Ectodermal cell (in vitro differentiated cells): ENCODE results near the gene CYREN. TPM values are rescaled to one million over a fixed set of nuclear protein-coding genes. Genes with fewer than 3 reads are reported as not detected.
"Not testable (repeated sequence)": the region's sequence is repeated elsewhere in the genome, so short reads cannot be mapped to it uniquely, and the experiment has no call there.

ENCODE experiments used
- H3K27ac ChIP-seq: 2 replicates; pipeline ENCODE4 v1.7.0; 2013; ENCODE audit warnings: mild to moderate bottlenecking, low read depth, low read length; ENCODE audit not compliant: insufficient read depth, poor library complexity, severe bottlenecking
- H3K27me3 ChIP-seq: 2 replicates; pipeline ENCODE4 v1.7.0; 2013; ENCODE audit warnings: mild to moderate bottlenecking, low read length; ENCODE audit not compliant: insufficient read depth, control insufficient read depth, poor library complexity, severe bottlenecking
- H3K36me3 ChIP-seq: one replicate; pipeline ENCODE4 v1.7.0; 2013; ENCODE audit warnings: low read length; ENCODE audit not compliant: control insufficient read depth, insufficient read depth
- H3K4me1 ChIP-seq: one replicate; pipeline ENCODE4 v1.7.0; 2013; ENCODE audit warnings: low read length; ENCODE audit not compliant: control insufficient read depth, insufficient read depth
- H3K4me3 ChIP-seq: 2 replicates; pipeline ENCODE4 v1.7.0; 2013; ENCODE audit warnings: low read depth, low read length, control low read depth; ENCODE audit not compliant: insufficient read depth
- H3K9me3 ChIP-seq: 2 replicates; pipeline ENCODE4 v1.7.0; 2013; ENCODE audit warnings: mild to moderate bottlenecking, low read length, moderate library complexity; ENCODE audit not compliant: control insufficient read depth
- WGBS, 2 experiments: methylation state at CpG; one replicate each; pipeline ENCODE4 v1.1.7; 2013; ENCODE audit warnings: missing lambda C conversion rate in 2 of 2; 5-methylcytosine and 5-hydroxymethylcytosine counted together
- polyA plus RNA-seq, 4 experiments: library from polyadenylated mRNA; stranded (reverse); fragments of 50-300 nt; gene quantifications; one replicate each; pipeline ENCODE4 v1.2.3, GENCODE V29; 2013

CYREN gene
- polyA plus RNA-seq (2013, experiment 1 of 4): 45.3 TPM
- 56.0 TPM for polyA plus RNA-seq (2013, experiment 2 of 4)
- polyA plus RNA-seq (2013, experiment 3 of 4): 35.0 TPM
- 41.0 TPM for polyA plus RNA-seq (2013, experiment 4 of 4)

GRCh38 chr7:135170274-135170997, at the start of gene CYREN:
CYREN (minus strand) TSS chr7:135170707; CDS start chr7:135168922, 1,785 bp downstream.
- H3K4me1 ChIP-seq: peaks cover 9% of the 10 kb centered on the region
- WGBS, 2 experiments: 0% methylated on average over 77 of the region's 77 CpGs
- peak within 1 kb of the TSS; percentile 91 for H3K4me3 ChIP-seq
- peak within 1 kb of the TSS; percentile 87 for H3K27ac ChIP-seq
- H3K9me3 ChIP-seq: no peaks in the 10 kb centered on the region
- H3K36me3 ChIP-seq: peaks cover 22% of the 10 kb centered on the region
- no peaks in the 10 kb centered on the region for H3K27me3 ChIP-seq

GRCh38 chr7:135217645-135218509, 47.4 kb upstream of the CYREN start:
- H3K27me3 ChIP-seq: no peaks in the 10 kb centered on the region
- H3K36me3 ChIP-seq: no peaks in the 10 kb centered on the region
- 95 to 98% methylated on average over 5 of the region's 5 CpGs for WGBS, 2 experiments
- no peaks in the 10 kb centered on the region for H3K4me1 ChIP-seq
- no peak overlapping the region for H3K27ac ChIP-seq
- no peaks in the 10 kb centered on the region for H3K9me3 ChIP-seq
- H3K4me3 ChIP-seq: no peak overlapping the region

- WGBS, 2 experiments: 84 to 97% methylated on average over 3 of the region's 3 CpGs
- Histone ChIP-seq H3K27me3 (peaks cover 5% of the 10 kb centered on the region), H3K4me3 (no peak overlapping the region), H3K9me3 (no peaks in the 10 kb centered on the region), H3K36me3 (no peaks in the 10 kb centered on the region), H3K4me1 (no peaks in the 10 kb centered on the region), H3K27ac (no peak overlapping the region)
Observed at GRCh38 chr7:135215698-135216097, 45.2 kb upstream of the CYREN start.

GRCh38 chr7:135215180-135215579, 44.7 kb upstream of the CYREN start:
- WGBS, 2 experiments: 92 to 94% methylated on average over 4 of the region's 4 CpGs
- no peaks in the 10 kb centered on the region for H3K36me3 ChIP-seq
- no peaks in the 10 kb centered on the region for H3K4me1 ChIP-seq
- H3K27me3 ChIP-seq: peaks cover 10% of the 10 kb centered on the region
- no peak overlapping the region for H3K4me3 ChIP-seq
- no peaks in the 10 kb centered on the region for H3K9me3 ChIP-seq
- no peak overlapping the region for H3K27ac ChIP-seq

- Histone ChIP-seq H3K9me3 (no peaks in the 10 kb centered on the region), H3K27me3 (peaks cover 10% of the 10 kb centered on the region), H3K27ac (no peak overlapping the region), H3K4me3 (no peak overlapping the region), H3K36me3 (no peaks in the 10 kb centered on the region), H3K4me1 (no peaks in the 10 kb centered on the region)
- WGBS, 2 experiments: 79 to 82% methylated on average over 2 of the region's 2 CpGs
Observed at GRCh38 chr7:135213831-135214230, 43.3 kb upstream of the CYREN start.

- 69 to 75% methylated on average over 27 to 29 of the region's 30 CpGs for WGBS, 2 experiments
- peak overlapping the region; percentile 80 for H3K4me3 ChIP-seq
- not testable (repeated sequence) for H3K36me3 ChIP-seq, H3K9me3 ChIP-seq, H3K27me3 ChIP-seq, H3K4me1 ChIP-seq, H3K27ac ChIP-seq
Observed at GRCh38 chr7:135211946-135212685, 41.6 kb upstream of the CYREN start.

GRCh38 chr7:135211179-135211945, 40.9 kb upstream of the CYREN start, which contains the start of gene WDR91:
WDR91 (minus strand) TSS chr7:135211526; CDS start chr7:135211502, 24 bp downstream.
- no peaks in the 10 kb centered on the region for H3K4me1 ChIP-seq
- no peak within 1 kb of the TSS for H3K27ac ChIP-seq
- peaks cover 10% of the 10 kb centered on the region for H3K27me3 ChIP-seq
- H3K36me3 ChIP-seq: no peaks in the 10 kb centered on the region
- no peaks in the 10 kb centered on the region for H3K9me3 ChIP-seq
- 0% methylated on average over 82 of the region's 82 CpGs for WGBS, 2 experiments
- peak within 1 kb of the TSS; percentile 80 for H3K4me3 ChIP-seq

- H3K27ac ChIP-seq: no peak overlapping the region
- 14 to 16% methylated on average over 13 of the region's 13 CpGs for WGBS, 2 experiments
- no peaks in the 10 kb centered on the region for H3K9me3 ChIP-seq
- no peaks in the 10 kb centered on the region for H3K4me1 ChIP-seq
- peaks cover 10% of the 10 kb centered on the region for H3K27me3 ChIP-seq
- no peaks in the 10 kb centered on the region for H3K36me3 ChIP-seq
- H3K4me3 ChIP-seq: peak overlapping the region; percentile 80
Observed at GRCh38 chr7:135210888-135211178, 40.3 kb upstream of the CYREN start.

- H3K27me3 ChIP-seq: peaks cover 10% of the 10 kb centered on the region
- H3K9me3 ChIP-seq: no peaks in the 10 kb centered on the region
- 93 to 99% methylated on average over 6 to 7 of the region's 7 CpGs for WGBS, 2 experiments
- H3K4me3 ChIP-seq: no peak overlapping the region
- no peak overlapping the region for H3K27ac ChIP-seq
- H3K4me1 ChIP-seq: no peaks in the 10 kb centered on the region
- no peaks in the 10 kb centered on the region for H3K36me3 ChIP-seq
Observed at GRCh38 chr7:135209225-135209834, 38.8 kb upstream of the CYREN start.
